ENCODE data around the gene PPP1R7. TPM values are rescaled to one million over a fixed set of nuclear protein-coding genes. Genes with fewer than 3 reads are reported as not detected.
"Not testable (repeated sequence)": the region's sequence is repeated elsewhere in the genome, so short reads cannot be mapped to it uniquely, and the experiment has no call there.

Gene PPP1R7
- total RNA-seq, 4 donors from 2014 or later: 58.7 to 74.0 (median 68.8) TPM

DNA sequence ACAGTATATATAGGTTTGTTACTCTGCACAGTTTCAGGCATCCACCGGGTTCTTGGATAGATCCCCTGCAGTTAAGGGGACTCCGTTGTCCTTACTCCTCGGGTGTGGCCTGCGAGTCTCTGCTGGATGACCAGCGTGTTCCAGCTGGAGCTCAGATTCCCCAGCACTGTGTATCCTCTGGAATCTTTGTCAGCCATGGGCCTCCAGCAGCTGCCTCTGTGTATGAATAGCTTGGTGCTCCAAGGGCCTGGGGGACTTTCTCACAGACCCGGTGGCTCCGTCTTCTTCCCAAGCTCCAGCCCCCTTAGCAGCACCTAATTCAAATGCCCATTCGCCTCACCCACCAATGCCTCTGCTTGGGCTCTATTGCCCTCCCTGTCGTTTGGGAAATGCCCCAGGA lies 44.5 kb downstream of the PPP1R7 start:
- intact Hi-C loops (cut with DNase I): no loop called here
- WGBS, 2 donors: 71 to 74% methylated on average over 9 of the region's 9 CpGs
- TF ChIP-seq, protein P1, sequence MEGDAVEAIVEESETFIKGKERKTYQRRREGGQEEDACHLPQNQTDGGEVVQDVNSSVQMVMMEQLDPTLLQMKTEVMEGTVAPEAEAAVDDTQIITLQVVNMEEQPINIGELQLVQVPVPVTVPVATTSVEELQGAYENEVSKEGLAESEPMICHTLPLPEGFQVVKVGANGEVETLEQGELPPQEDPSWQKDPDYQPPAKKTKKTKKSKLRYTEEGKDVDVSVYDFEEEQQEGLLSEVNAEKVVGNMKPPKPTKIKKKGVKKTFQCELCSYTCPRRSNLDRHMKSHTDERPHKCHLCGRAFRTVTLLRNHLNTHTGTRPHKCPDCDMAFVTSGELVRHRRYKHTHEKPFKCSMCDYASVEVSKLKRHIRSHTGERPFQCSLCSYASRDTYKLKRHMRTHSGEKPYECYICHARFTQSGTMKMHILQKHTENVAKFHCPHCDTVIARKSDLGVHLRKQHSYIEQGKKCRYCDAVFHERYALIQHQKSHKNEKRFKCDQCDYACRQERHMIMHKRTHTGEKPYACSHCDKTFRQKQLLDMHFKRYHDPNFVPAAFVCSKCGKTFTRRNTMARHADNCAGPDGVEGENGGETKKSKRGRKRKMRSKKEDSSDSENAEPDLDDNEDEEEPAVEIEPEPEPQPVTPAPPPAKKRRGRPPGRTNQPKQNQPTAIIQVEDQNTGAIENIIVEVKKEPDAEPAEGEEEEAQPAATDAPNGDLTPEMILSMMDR (IDR thresholded peaks at IDR 0.05): no peak
- TF ChIP-seq POLR2A (IDR thresholded peaks at IDR 0.05): no peak
- Histone ChIP-seq H3K4me3 (replicated peaks in 1 of 3) (no peak overlapping the region), H3K36me3 (no peaks in the 10 kb centered on the region), H3K4me1 (no peaks in the 10 kb centered on the region), H3K27me3 (no peaks in the 10 kb centered on the region), H3K9me3 (no peaks in the 10 kb centered on the region), H3K27ac (no peak overlapping the region)
- no peak for DNase-seq

DNA sequence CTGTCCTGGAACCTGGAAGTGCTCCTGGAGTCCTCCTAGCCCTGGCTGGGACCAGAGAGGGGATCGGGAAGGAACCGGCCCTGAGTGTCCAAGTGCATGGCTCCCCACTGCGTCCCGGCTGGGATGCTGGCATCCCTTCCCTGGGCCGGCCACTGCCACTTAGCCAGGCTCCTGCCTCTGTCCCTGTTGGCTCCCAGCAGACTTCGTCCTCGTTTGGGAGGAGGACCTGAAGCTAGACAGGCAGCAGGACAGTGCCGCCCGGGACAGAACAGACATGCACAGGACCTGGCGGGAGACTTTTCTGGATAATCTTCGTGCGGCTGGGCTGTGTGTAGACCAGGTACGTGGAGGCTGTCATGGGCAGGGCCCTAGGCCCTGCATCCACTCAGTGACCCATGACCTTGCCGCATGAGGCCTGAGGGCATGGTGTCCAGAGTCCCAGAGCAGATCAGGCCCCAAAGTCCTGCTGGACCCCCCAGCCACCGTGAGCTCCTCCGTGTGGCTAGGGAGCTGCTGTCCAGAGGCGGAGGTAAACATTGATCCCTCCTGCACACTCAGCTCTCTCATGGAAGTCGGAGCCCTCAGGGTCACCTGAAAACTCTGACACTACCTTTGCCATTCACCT lies 45.4 kb downstream of the PPP1R7 start:
- H3K4me1 ChIP-seq: no peaks in the 10 kb centered on the region
- WGBS, 2 donors: 81 to 85% methylated on average over 10 to 14 of the region's 18 CpGs
- no peaks in the 10 kb centered on the region for H3K36me3 ChIP-seq
- intact Hi-C loops (cut with DNase I): no loop called here
- no peaks in the 10 kb centered on the region for H3K9me3 ChIP-seq
- no peak overlapping the region for H3K27ac ChIP-seq
- H3K27me3 ChIP-seq: no peaks in the 10 kb centered on the region
- DNase-seq: no peak
- H3K4me3 ChIP-seq (replicated peaks in 1 of 3): no peak overlapping the region
- TF ChIP-seq POLR2A (IDR thresholded peaks at IDR 0.05): no peak
- TF ChIP-seq, protein P1 (IDR thresholded peaks at IDR 0.05): no peak

GRCh38 chr2:241197246-241197645 lies 47.0 kb downstream of the PPP1R7 start:
- H3K4me3 ChIP-seq (replicated peaks in 1 of 3); H3K27ac ChIP-seq; intact Hi-C loops (cut with DNase I); H3K9me3 ChIP-seq; H3K4me1 ChIP-seq; H3K27me3 ChIP-seq; DNase-seq; H3K36me3 ChIP-seq: not testable (repeated sequence)
- 98% methylated on average over 12 to 14 of the region's 14 CpGs for WGBS, 2 donors

DNA sequence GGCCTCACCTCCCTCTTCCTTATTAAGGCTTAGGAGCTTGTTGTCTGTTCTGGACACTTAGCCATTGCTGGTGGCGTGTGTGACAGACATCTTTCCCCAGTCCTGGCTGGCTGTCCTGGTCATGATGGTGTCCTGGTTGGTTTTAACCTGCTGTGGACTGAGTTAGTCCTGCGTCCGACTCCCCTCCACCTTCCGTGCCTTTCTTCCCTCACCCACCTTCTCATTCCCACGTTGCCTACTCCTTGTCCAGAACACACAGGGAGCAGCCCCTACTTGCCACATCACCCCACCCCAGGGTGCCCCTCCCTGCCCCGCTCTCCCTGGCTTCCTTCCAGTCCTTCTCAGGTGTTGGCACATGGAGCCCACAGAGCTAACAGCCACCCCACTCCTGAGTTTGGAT lies 47.7 kb downstream of the PPP1R7 start:
- 74 to 86% methylated on average over 6 of the region's 6 CpGs for WGBS, 2 donors
- H3K4me3 ChIP-seq (replicated peaks in 1 of 3): no peak overlapping the region
- H3K9me3 ChIP-seq: no peaks in the 10 kb centered on the region
- H3K36me3 ChIP-seq: no peaks in the 10 kb centered on the region
- DNase-seq: no peak
- intact Hi-C loops (cut with DNase I): no loop called here
- H3K27me3 ChIP-seq: no peaks in the 10 kb centered on the region
- TF ChIP-seq, protein P1 (IDR thresholded peaks at IDR 0.05): no peak
- no peak for TF ChIP-seq POLR2A (IDR thresholded peaks at IDR 0.05)
- H3K4me1 ChIP-seq: no peaks in the 10 kb centered on the region
- no peak overlapping the region for H3K27ac ChIP-seq

- WGBS, 2 donors: 78 to 79% methylated on average over 23 to 24 of the region's 27 CpGs
- Histone ChIP-seq H3K9me3 (no peaks in the 10 kb centered on the region), H3K4me1 (no peaks in the 10 kb centered on the region), H3K36me3 (no peaks in the 10 kb centered on the region), H3K27me3 (no peaks in the 10 kb centered on the region), H3K27ac (no peak overlapping the region), H3K4me3 (replicated peaks in 1 of 3) (no peak overlapping the region)
- intact Hi-C loops (cut with DNase I): no loop called here
- TF ChIP-seq POLR2A (IDR thresholded peaks at IDR 0.05): no peak
- TF ChIP-seq, protein P1 (IDR thresholded peaks at IDR 0.05): no peak
- no peak for DNase-seq
Measured at GRCh38 chr2:241198381-241199279, 48.4 kb downstream of the PPP1R7 start.
